GM21515 (cell line): ENCODE measurements around the gene PCNT.
"Not testable (repeated sequence)": the region's sequence is repeated elsewhere in the genome, so short reads cannot be mapped to it uniquely, and the experiment has no call there.

Experiments used
- ATAC-seq: cut with Tn5 transposase; IDR thresholded peaks from one replicate; pipeline ENCODE4 v1.9.1; 2021; ENCODE audit not compliant: unreplicated experiment

PCNT gene

DNA sequence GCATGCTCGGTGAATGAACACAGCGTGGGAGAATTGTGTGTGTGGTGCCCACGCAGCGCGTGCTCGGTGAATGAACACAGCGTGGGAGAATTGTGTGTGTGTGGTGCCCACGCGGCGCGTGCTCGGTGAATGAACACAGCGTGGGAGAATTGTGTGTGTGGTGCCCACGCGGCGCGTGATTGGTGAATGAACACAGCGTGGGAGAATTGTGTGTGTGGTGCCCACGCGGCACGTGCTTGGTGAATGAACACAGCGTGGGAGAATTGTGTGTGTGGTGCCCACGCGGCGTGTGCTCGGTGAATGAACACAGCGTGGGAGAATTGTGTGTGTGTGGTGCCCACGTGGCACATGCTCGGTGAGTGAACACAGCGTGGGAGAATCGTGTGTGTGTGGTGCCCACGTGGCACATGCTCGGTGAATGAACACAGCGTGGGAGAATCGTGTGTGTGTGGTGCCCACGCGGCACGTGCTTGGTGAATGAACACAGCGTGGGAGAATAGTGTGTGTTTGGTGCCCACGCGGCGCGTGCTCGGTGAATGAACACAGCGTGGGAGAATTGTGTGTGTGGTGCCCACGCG is 79.4 kb downstream of the PCNT start:
- not testable (repeated sequence) for ATAC-seq

DNA sequence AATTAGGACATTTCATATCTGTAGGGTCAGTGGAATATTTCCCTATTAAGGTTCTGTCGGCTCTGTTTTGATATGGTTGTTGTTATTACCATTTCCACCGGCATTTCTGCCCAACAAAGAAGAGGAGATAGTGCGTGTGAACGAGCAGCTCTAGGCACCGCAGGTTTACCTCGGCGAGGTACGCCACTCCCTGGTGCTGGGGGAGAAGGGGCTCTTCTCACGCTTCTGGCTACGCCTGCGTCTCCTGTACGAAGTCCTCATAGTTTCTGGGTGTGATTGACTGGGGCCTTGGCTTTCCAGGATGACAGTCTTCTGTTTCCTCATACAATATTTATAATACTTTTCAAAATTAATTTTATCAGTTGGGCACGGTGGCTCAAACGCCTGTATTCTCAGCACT is 80.3 kb downstream of the PCNT start:
- no peak for ATAC-seq

DNA sequence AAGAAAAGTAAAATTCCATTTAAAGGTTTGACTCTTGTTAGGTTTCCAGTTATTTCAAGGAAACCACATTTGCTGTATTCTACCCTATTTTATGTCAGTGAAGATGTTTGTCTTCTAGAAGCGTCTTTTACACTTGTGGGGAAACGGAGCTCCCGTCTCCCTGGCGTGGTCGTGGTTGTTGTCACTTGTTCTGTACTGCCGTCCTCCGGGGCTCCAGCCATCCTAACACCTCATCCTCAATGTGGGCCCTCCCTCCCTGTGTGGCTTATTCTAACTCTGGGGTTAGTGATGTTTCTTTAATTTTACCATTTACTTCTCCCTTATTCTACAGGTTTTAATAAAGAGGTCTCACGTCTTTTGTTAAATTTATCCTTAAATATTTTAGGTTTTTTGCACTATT is 82.0 kb downstream of the PCNT start:
- ATAC-seq, result no peak

DNA sequence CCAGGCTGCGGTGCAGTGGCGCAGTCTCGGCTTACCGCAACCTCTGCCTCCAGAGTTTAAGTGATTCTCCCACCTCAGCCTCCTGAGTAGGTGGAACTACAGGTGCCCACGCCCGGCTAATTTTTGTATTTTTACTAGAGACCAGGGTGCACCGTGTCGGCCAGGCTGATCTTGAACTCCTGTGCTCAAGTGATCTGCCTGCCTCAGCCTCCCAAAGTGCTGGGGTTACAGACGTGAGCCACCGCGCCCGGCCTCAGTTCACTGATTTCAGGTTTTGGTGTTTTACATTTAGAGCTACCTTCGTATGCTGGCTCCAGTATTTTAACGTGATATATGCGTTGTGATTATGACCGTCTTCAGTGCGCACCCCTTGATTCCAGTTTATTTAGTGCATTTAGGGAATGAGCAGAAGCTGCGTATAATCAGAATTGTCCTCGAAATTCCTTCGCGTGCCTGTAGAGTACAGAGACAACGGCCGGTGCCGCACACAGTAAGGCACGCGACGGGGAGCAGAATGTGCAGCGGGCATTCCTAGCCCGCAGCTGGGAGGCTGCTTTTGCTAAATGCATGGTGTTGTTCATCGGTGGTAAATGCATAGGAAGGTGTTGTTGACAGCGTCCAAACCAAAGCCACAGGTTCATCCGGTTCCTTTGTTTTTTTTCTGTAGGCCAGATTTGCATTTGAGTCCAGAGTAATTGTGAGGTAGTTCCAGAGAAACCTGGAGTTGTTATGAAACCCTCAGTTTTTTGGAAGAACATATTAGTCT is 85.9 kb downstream of the PCNT start:
- no peak for ATAC-seq

DNA sequence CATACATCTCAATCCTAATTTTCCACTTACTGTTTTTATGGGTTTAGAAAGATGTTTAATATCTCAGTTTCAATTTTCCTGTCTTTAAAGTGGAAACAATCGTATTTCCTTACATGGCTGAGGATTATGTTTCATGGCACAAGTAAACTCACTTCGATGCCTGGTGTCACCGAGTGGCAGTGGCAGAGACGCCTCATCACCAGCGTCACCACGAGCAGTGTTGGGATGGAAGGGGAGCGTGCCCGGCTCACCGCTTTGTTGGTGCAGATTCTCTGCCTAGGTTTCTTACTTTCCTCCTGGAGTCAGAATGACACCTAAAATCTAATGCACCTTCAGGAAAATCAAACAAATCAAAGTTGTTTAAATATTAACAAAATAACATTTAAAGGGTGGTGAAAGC is 86.6 kb downstream of the PCNT start:
- ATAC-seq, result no peak

DNA sequence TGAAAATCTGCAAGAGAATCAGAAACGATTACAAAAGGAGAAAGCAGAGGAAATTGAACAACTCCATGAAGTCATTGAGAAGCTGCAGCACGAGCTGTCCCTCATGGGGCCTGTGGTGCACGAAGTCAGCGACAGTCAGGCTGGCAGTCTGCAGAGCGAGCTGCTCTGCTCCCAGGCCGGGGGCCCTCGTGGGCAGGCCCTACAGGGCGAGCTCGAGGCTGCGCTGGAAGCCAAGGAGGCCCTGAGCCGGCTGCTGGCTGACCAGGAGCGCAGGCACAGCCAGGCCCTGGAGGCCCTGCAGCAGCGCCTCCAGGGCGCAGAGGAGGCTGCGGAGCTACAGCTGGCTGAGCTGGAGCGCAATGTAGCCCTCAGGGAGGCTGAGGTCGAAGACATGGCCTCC is 87.3 kb downstream of the PCNT start:
- no peak for ATAC-seq

DNA sequence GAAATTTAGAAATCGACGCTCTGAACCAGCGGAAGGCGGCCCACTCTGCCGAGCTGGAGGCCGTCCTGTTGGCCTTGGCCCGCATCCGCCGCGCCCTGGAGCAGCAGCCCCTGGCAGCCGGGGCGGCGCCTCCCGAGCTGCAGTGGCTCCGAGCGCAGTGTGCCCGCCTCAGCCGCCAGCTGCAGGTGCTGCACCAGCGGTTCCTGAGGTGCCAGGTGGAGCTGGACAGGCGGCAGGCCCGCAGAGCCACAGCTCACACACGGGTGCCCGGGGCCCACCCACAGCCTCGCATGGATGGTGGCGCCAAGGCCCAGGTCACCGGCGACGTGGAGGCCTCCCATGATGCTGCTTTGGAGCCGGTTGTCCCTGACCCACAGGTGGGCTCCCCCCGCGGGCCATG is 87.7 kb downstream of the PCNT start:
- ATAC-seq, result no peak

DNA sequence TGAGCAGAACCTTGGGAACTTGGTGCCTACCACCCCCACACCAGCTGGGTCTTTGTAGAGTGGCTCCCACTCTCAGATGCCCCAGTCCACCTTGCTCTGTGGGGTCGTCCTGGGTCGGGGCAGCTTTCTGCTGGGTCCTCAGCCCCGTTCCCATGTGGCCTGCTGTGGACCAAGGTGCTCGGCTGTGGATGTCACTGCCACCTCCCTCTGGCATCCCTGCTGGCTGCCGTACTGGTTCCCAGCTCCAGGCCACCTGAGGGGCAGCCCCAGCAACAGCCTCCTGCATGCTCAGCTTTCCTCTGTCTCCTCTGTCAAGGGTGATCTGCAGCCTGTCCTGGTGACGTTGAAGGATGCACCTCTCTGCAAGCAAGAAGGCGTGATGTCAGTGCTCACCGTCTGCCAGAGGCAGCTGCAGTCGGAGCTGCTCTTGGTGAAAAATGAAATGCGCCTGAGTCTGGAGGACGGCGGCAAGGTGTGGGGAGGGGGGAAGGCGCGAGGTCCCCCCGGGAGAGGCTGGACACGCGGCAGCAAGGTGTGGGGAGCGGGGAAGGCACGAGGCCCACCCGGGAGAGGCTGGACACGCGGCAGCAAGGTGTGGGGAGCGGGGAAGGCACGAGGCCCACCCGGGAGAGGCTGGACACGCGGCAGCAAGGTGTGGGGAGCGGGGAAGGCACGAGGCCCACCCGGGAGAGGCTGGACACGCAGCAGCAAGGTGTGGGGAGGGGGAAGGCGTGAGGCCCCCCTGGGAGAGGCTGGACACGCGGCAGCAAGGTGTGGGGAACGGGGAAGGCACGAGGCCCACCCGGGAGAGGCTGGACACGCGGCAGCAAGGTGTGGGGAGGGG is 88.8 kb downstream of the PCNT start:
- no peak for ATAC-seq

DNA sequence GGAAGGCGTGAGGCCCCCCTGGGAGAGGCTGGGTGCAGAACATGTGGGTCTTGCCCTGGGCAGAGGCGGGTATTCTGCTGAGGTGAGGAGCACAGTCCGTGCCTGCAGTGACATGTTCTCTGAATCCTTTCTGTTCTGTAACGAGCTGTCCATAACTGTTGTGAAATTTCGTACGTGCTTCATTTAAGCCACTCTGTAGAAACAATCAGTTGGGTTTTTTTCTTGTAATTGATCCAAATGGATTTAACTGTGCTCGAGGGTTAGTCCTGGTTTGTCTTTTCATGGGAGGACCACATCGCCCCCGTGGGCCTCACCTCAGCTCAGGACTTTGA is 89.4 kb downstream of the PCNT start:
- no peak for ATAC-seq

DNA sequence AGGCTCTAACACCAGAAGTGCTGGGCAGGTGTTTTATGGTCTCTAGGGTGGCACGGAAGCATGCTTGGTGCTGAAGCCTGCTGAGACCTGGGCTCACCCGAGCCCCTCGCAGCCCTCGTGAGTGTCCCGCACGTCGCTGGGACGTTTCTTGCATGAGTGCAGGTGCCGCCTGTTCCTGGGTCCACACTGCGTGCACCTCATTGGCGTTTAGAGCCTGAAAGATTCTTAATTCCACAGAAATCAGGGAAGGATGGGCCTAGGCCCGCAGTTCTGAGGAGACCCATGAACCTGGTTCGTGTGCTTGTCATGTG is 91.0 kb downstream of the PCNT start:
- no peak for ATAC-seq

DNA sequence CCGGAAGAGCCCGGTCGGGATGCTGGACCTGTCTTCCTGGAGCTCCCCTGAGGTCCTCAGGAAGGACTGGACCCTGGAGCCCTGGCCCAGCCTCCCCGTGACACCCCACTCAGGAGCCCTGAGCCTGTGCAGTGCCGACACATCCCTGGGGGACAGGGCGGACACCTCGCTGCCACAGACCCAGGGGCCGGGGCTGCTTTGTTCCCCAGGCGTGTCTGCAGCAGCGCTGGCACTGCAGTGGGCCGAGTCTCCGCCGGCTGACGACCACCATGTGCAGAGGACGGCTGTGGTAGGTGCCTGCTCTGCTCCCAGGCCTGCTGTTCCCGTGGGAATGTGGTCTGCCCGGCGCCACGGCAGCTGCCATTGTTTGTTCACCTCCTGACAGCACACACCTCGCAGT is 92.6 kb downstream of the PCNT start:
- ATAC-seq, result no peak

DNA sequence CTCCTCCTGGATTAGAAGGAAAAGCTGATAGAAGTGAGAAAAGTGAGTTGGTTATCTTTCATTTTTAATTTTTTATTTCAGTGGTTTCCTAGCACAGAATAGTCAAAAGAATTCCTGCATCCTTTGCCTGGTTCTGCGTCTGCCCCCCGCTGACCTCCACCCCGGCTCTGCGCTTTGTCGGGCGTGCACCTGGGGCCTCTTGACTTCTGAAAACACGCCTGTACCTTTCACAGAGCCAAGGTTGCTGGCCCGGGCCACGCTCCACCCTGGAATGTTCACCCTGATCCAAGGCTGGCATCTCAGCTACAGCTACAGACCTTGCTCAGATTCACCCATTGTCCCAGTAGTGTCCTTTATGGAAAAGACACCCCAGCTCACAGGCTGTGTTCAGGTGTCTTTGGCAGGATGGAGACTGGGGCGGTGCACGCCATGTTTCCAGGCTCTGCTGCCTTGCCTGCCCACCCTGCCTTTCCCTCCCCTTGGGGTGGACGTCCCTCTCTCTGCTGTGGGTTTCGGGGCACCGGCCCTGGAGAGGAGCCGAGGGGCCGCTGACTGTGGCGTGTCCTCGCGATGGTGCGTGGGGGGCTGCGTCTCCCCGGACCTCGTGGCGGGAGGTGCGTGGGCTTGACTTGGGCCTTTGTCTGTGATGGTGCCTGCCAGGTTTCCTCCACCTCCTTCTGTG is 94.5 kb downstream of the PCNT start:
- no peak for ATAC-seq

DNA sequence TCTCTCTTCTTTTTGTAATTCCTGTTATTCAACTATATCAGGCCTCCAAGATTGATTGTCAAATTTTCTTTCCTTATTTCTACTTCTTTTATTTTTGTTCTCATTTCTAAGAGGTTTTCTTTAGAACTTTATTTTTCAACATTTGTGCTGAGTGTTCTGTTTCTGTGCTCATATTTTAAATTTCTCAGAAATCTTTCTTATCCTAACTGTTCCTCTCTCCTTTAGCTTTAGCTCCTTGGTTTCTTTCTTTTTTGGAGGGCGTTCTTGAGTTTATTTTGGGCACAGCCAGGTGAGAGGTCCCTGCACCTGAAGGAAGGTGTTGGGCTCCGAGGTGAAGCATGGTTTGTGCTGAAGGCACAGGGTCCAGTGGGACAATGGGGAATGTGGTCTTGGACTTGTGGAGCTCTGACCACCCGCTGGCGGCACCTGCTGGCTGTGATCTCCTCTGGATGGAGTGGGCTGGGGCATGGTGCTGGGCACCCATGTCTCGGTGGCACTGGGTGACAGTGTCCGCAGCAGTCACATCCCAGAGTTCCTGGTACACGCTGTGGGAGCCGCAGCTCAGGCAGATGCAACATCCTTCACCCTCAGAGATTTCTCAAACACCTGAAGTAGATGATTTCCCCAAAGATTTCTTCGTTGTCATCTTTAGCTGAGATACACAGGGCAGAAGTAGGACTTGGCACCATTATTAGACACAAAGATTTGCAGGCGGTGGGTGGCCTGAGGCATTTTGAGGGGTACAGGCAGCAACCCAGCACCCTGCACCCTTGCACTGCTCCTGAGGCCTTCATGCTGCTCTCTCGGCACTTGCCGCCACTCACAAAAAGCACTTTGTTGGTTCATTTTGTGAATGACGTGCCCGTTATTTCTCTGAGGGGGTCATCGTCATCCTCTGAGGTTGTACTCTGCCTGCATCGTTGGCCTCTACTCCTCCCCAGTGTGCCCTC is 96.6 kb downstream of the PCNT start:
- ATAC-seq, result no peak

DNA sequence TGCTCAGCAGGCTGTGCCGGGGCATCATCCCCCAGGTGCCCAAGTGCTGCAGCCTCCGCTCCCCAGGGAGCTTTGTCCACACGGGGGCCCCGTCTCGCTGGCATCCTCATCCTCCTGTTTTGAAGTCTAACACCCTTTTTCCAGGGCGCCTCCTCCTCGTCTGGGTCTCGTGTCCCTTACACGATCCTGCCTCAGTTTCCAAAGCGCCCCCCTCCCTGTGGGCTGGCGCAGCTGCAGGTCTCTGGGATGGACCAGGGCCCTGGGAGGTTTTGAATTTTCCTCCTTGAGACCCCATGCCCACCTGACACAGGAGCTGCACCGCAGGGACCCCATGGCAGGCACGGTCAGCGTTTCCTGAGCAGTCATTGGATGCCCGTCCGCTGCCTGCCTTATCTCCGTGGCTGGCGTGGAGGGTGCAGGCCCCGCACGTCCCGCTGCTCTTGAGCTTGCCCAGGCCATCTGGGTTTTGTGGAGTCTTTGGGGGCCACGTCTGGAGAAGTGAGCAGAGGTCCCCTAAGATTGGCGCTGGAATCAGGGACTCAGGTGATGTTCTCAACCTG is 97.3 kb downstream of the PCNT start:
- no peak for ATAC-seq

DNA sequence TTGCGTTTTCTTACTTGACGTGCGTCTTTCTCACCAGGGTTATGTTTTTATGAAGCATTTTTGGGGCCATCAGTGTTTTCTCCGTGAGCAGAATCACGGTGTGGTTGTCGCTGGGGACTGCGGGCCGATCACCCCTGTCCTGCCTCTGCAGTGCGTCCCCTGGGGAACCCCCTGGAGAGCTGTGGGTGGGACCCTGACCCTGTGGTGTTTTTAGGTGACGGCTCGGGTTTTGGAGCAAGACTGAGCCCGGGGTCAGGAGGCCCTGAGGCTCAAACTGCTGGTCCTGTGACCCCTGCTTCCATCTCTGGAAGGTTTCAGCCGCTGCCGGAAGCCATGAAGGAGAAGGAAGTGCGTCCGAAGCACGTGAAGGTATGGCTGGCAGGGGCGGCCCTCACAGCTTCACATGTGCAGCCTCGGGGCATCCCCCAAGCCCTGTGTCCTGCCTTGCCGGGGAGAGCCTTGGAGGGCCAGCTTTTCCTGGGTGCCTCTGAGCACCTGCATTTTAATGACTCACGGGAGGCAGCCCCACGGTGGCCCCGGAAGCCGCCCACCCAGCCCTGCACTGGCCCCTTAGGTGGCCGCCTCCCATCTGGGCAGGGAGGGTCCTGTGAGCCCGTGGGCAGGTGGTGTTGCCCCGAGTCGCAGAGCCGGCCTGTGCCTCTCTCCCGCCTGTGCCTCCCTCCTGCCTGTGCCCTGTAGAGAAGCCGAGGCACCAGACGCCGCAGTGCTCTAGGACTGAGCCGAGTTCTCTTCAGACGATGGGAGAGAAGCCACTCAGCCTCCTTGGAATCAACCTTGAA is 98.0 kb downstream of the PCNT start:
- ATAC-seq, result no peak

DNA sequence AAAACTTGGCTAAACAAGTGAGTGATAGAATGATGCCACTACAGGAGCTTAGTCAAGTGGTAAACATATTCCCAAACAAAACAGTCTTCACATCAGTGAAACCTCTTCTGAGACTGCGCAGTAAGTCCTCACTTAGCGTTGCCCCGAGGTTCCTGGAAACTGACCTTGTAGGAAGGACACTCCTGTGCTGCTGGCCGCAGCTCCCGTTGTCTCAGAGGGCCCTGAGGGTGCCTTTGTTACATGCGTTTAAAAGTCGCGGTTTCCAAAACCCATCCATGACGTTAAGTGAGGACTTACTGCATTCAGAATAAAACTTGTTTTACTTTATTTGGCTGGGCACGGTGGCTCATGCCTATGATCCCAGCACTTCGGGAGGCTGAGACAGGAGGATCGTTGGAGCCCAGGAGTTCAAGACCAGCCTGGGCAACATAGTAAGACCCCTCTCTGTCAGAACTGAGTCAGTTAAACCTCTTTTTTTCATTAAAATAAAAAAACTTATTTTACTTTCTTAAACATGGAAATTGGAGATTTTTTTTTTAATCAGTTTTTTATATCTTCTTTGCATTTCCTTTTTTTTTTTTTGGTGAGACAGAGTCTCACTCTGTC is 98.8 kb downstream of the PCNT start:
- no peak for ATAC-seq

DNA sequence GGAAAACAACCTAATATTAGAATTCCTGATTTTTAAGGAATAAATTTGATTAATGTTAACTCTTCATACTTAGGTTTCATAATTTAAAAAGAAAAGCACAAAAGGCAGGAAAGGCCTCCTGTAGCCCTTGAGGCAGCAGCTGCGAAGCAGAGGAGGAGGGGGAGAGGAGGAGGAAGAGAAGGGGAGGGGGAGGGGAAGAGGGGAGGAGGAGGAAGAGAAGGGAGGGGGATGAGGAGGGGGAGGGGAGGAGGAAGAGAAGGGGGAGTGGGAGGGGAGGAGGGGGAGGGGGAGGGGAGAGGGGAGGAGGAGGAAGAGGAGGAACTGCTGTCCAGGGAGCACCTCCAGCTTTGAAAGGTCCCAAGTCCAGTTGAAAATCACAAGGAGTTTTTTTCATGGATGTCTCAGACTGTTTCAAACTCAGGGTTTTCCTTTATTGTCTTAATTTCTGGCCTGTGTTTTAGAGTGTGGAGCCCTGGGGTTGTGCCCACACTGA is 99.6 kb downstream of the PCNT start:
- no peak for ATAC-seq

DNA sequence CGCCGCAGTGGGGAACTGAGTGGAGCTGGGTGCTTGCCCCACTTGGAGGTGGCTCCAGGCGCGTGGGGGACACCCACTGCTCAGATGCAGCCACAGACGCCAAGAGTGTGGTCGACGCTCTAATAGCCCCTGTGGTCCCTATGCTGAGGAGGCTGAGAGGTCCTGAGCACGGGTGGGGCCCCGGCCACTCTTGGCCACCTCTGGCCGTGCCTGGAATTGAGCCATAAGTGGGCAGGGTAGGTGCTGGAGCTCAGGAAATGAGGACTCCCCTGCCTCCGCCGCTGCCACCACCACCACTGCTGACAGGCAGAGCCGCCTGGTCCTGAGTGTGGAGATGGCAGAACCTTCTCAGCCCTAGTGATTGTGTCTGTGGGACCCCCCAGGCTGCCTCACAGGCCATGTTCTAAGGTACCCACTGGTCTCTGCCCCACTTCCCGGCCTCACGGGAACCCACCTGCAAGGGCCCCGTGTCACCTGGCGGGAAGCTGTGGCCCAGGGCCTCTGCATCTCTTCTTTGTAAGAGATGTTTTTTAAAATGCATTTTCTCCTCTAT is 100.2 kb downstream of the PCNT start:
- ATAC-seq, result no peak

DNA sequence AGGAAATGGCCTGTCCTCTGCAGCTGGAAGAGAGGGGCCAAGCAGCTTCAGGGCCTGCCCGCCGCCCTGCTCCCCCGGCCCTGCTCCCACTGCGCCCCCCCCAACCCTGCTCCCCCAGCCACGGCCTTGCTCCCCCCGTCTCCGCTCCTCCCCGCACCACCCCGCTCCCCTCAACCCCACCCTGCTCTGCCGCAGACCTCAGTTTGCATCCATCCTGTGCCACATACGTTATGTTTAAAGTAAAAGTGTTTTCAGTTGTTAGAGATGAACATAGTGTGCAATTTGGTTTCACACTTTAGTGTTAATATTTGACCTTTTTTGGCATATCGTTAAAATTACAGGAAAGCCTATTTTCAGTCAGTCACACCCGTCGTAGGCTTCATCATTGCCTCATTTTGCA is 100.7 kb downstream of the PCNT start:
- no peak for ATAC-seq
